AG20443 (cell line): ENCODE data around the gene KIF26B.
A peak's percentile ranks its signal among the peaks of the same experiment; 100 is the strongest.

Experiments used
- DNase-seq: peaks from one replicate; pipeline ENCODE4 v3.0.0; 2012; ENCODE audit warnings: low spot score, mixed read lengths

The KIF26B gene

DNA sequence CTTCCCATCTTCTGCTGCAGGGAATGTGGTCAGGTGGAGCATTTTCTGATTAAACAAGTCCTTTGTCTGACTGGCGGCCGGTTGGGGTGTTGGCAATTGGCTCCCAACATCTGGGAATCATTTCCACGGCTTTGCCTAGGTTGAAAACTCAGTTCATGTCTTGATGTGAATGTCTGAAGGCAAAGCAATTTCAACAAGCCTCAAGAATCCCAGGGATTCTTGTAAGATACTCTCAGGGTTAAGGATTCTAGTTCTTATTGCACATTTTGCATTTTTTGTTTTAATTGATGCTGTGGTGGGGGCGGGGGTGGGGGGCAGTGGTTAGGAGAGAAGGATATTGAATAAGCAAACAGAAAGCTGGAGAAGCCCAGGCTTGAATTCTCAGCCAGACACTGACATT is 273.9 kb downstream of the KIF26B start:
- no peak for DNase-seq

DNA sequence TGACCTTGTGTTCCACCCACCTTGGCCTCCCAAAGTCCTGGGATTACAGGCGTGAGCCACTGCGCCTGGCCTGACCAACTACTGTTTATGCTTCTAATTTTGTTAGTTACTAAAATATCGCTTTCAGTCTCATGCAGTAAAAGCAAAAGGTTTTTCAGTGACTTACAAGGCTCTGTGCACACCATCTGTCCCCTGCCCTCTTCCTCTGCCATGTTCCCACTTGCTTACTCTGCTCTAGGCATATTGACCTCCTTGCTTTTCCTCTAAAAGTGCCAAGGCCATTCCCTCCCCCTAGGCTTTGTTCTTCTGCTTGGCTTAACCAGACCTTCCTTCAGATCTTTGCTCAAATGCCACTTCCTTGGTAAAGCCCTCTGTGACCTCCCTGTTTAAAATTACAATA is 276.9 kb downstream of the KIF26B start:
- no peak for DNase-seq

DNA sequence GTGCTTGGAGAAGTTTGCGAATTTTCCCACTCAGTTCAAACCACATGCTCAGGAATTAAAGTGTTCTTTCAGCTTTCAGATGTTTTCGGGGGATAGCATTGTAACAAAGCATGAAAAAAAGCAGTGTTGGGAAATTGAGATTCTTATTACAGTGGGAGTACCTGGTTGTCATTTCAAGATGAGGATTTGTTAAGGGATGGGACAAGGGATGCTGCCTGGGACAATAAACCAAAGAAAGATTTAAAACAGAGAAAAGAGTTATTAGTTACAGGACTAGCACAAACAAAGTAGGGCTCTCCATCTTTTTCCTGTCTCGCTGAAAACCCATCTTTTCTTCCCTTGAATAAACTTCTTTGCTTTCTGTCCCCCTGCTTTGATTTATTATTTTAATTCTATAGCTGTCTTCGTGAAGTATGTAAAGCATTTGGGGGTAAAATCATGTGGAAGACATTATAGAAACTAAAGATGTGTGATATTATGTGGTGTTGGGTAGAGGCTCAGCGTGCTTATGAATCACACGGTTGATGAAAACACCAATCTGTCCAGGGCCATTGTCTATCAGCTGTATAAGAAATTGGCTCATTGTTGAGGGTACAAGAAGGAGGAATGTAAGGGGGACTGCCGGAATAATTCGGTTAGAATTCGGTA is 277.6 kb downstream of the KIF26B start:
- no peak for DNase-seq

DNA sequence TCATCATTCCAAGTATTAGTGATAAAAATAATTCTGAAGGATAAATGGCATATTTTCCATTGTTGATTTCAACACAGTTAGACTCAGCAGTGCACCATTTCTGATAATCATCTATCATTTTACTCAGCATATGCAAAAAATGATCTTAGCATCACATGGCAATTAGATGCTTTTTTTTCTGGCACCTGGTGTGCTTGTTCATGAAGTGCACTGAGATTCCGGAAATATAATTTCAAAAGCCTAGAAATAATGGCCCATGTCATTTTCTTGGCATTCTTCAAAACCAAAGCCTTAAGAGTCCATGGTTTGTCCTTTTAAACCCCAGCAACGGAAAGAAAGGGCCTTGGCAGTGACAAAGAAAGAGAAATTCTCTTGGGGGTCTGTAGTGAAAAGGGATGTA is 278.8 kb downstream of the KIF26B start:
- DNase-seq = no peak

DNA sequence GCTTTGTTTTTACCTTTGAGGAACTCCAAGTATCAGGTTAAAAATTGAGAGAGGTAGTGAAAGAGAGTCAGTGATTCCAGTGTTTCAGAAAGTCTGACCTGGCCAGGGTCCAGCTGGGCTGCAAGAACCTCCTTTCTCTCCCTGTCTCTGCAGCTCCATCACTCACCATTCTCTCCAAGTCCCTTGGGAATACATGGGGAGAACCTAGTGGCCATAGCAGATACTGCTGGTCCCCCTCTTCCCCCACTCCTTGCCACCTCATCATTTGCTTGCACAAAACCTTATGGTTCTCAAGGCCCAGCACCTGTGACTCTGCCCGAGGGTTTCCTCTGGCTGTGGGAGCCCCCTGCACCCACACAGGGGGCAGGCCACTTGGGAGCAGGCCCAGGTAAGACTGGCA is 279.5 kb downstream of the KIF26B start:
- no peak for DNase-seq

DNA sequence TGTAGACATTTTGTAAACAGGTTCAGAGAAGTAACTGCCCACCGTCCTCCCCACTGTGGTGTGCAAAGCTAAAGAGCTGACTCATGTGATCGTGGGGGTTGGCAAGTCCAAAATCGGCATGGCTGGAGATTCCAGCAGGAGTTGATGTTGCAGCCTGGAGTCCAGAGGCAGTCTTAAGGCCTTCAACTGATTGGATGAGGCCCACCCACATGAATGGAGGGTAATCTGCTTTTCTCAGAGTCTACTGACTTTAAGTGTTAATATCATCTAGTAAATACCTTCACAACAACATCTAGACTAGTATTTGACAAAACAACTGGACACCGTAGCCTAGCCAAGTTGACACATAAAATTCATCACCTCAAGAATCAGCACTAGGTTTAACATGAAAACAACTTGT is 281.6 kb downstream of the KIF26B start:
- no peak for DNase-seq

DNA sequence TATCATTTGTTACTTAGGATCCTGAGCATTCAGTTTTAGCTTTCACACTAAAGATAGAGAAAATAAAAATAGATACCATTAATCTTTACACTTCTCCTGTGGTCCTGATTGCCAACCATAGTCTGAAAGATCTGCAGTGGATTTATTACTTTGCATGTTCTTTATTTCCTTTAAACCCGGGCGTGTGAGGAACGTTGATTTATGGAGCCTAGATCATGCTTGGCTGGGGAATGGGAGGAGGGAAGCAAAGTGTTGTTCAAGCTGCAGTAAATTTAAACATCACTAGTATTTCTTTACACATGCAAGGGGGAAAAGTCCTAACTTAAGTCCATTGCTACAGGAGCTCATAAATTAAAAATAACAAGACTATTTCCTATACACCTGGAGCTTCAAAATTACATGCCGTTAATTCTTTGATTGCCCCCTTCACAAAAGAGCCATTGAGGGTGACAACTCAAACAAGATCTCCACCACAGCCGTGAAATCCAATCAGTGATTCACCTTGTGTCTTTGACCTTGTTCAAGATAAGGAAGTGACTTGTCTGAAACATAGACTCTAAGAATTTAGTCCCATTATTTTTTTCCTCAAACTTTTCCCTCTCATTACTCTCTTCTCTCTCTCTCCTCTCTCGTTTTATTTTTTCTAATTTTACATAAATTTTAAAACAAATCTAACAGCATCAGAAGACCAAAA is 282.7 kb downstream of the KIF26B start:
- DNase-seq = no peak

DNA sequence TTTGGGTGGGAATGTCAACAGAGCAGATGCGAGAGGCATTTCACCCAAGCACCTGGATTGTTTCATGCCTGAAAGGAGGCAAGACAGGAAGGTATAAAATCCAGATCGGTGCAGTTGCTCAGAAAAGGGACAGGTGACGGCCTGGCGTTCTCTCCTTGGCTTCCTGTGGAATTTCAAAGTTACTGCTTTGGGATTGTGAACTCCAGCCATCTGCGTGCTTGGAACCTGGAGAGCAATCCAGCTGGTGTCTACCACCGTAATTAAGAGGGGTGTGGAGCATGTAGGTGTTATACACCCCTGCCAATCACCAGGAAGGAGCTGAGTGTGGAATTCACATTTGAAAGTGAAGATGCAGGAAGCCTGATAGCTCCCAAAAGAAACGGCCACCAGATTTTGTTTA is 286.1 kb downstream of the KIF26B start:
- no peak for DNase-seq

DNA sequence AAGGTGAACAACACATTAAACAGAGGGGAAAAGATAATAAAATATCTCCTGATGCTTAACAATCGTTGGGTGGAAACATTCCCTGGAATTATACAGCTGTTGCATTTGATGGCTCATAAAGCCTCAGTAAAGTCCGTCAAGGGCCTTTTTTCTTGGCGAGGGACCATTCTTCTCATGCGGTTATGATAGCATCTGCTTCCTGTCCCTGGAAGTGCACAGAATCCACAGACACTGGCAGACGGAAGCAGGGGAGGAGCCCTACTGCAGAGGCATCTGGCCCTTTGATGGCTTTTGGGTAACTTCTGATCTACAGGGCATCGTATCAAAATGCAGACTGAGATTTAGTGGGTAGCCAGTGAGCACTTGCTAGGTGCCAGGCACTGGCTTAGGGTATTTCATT is 286.9 kb downstream of the KIF26B start:
- peak; percentile 67 for DNase-seq

DNA sequence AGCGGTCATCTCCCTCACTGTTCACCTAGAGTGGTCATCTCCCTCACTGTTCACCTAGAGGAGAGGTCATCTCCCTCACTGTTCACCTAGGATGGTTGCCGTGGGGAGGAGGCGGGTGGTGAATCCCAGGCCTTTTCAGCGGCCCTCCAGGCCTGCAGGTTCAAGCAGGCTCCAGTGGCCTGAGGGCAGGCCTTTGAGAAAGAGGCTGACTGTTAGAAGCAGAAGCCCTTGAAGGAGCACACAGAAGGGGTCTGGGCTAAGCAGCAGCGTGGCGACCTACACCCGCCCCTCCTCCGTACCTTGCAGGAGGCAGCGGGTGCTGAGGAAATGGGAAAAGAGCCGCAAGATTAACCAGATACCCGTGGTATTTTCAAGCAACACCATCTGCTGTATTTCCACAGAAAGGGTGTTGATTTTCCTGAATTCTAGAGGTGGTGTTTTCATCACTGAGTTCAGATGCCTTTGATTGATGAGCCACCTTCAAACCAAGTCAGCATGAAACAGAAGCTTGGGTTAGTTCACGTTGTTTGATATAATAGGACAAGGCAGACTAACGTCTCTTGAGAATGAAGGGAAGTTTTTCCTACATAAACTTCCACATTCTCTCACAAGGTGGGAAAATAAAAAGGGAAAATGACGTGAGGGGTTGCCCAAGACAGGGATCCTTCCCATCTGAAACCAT is 289.5 kb downstream of the KIF26B start:
- no peak for DNase-seq

DNA sequence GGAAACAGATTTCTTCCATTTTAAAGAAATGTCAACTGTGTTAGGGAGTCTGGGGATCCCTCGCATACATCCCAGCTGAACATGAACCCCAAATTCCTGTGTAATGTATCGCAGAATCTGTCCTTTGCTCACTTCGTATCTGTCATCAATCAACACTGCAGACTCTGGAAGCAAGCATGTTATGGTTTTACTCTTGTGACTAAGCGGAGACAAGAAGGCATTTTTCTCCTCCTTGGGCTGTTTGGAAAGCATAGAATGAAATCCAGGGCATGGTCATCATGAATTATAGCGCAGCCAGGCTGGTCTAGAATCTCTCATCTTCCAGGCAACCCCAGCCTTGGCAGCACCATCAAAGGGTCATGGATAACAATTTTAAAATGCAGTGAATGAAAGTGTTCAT is 290.2 kb downstream of the KIF26B start:
- no peak for DNase-seq

DNA sequence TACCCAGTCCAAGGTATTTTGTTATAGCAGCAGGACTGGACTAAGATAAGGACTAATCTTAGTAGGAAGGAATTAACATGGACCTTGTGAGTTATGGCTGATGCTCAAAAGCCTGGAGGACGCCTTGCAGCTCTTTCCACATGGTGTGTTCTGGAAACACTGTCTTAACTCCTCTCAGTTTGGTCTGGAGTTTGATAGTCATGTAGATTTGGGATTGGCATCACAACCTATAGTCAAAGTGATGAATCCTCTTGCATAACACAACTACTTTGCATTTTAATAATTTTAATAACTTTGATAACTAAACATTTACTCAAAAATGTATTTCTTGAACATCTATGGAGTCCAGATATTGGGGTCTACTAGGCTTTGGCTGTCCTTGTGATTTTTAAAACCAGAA is 293.7 kb downstream of the KIF26B start:
- no peak for DNase-seq

DNA sequence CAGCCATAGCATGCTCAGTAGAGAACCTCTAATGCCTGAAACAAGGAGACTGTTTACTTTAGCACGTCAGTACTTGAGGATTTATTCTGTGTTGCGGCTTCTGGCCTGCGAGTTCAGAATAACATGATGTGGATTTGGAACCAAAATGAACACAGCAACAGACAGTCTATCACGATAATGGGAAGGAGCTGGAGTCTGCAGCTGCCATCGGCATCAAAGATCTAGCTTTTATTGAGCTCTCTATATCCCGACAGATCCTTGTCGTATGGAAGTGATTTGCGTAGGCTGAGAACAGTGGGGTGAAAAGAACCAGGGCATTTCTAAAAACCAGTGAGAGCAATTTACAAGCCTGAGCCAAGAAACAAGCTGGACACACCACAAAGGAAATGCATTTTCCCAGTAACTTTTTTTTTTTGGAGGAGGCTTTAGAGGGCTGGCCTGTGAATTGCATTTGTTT is 294.2 kb downstream of the KIF26B start:
- peak; percentile 33 for DNase-seq

DNA sequence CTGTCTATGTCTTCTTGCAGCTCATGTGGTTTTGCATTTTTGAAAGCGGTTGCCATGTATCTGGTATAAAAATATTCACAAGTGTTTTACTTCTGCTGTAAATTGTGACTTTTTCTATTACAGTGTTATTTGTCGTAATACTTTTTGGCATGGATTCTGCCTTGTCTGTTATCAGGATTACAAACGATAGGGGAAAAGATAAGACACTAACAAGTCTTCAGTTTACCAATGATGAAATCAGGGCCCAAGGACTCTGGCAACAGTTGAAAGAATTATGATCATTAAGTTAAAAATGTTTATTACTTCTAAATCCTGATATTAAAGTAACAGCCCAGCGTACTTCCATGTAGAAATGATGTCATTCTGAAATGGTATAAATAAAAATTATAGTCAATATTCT is 298.8 kb downstream of the KIF26B start:
- DNase-seq = no peak

DNA sequence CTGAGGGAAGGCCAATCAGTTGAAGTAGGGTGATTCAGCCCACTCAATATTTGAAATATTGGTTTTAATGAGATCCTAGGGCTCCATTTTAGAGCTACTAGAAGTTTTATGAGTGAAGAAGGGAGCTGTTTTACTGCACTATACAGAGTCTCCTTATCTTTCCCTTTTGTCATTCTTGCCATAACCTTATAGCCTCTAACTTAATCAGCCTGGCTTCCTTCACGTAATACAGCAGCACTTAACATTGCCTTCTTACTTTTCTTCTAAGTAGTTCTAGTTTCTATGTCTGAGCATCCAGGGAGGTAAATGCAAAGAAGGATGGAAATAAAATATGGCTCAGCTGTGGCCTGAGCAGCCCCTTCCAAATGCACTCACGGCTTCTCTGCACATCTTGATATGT is 299.3 kb downstream of the KIF26B start:
- DNase-seq = no peak

DNA sequence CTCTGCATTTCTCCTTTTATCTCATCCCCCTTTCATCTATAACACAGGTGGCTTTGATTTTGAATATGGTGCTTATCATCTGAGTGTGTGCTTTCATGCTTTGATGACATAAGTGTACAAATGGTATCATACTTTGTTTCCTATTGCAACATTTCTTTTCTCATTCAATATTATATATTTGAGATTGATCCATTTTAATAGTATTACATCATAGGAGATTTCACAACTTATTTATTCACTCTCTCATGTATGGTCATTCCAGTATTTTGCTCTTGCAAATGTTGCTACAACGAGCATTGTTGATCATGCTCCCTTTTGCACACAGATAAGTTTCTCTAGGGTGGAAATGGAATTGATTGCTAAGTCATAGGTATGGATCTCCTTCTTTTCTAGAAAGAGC is 302.8 kb downstream of the KIF26B start:
- no peak for DNase-seq

DNA sequence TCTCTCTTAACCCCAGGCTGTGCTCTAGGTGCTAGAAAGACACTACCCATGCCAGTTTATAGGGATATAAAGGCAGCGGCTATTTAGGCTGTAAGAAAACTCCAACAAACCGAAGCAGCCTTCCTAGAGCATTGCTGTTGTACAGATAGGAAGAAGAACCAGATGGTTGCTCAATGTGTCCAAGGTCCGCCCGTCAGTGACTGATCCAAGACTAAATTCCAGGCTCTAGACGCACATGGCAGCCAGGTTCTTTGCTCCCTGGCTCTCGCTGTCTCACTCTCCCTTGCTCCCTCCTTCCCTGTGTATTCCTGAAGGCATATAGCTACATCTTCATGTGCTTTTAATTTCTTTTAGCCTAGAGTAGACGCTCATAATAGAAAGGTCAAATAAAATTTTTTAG is 303.4 kb downstream of the KIF26B start:
- DNase-seq = peak; percentile 79

DNA sequence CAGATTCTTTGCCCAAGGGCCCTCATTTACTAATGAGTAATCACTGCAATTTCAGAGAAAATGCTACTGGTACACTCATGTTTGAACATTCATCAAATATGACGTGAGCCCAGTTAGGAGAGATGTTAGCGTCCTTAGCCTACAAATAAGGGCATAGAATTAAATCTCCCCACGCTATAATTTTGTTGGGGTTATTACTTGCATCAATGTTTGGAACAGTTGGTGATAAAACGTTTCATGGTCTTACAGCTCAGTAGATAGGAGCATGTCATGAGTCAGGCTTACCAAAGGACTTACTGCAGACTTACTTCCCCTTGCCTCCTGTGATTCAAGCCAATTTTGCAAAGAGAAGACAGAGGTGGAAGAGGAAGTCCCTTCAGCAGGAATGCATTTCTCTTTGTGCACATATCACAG is 304.0 kb downstream of the KIF26B start:
- peak; percentile 37 for DNase-seq

DNA sequence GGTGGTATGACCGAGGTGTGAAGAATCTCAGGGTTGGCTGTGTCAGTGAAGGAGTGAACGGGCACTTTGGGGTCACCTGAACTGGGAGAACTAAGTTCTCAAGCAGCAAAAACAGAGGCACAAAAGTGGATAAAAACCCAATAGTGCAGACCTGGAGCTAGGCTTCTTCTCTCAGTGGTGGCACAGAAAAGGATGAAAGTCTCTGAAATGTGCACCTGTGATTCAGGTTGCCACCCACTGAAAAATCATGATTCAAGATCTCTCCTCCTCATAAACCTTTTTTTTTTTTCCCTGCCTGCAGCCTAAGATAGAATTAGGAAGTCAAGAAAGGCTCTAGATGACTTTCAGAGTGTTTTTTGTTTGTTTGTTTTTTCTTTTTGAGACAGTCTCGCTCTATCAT is 304.8 kb downstream of the KIF26B start:
- no peak for DNase-seq

DNA sequence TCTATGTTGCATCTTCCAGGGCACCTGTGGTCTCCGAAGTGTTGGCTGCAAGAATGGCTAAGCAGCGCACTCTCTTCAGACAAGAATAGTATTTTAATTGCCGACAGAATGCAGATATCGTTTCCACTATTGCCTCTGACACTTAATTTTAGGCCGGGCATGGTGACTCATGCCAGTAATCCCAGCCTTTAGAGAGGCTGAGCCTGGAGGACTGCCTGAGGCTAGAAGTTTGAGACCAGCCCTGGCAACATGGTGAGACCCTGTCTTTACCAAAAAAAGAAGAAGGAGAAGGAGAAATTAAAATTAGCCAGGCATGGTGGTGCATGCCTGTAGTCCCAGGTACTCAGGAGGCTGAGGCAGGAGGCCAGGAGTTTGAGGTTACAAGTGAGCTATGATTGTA is 306.9 kb downstream of the KIF26B start:
- no peak for DNase-seq

DNA sequence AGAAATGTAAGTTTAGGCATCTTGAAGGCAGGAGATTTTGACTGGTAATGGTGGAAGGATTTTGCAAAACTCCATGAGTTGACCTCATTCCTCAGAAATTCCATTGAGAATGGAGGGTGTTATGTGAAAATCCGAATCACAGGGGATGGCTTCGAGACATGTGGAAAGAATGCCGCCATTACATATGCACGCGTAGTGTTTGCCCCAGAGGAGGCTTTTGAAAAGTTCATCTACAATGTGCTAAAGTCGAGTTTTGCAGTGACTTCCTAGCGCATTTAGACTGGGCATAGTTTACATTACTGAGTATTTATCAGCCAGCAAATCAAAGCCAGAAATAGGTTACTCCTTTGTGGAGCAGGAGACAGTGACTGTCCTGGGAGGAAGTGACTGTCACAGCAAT is 307.4 kb downstream of the KIF26B start:
- no peak for DNase-seq

DNA sequence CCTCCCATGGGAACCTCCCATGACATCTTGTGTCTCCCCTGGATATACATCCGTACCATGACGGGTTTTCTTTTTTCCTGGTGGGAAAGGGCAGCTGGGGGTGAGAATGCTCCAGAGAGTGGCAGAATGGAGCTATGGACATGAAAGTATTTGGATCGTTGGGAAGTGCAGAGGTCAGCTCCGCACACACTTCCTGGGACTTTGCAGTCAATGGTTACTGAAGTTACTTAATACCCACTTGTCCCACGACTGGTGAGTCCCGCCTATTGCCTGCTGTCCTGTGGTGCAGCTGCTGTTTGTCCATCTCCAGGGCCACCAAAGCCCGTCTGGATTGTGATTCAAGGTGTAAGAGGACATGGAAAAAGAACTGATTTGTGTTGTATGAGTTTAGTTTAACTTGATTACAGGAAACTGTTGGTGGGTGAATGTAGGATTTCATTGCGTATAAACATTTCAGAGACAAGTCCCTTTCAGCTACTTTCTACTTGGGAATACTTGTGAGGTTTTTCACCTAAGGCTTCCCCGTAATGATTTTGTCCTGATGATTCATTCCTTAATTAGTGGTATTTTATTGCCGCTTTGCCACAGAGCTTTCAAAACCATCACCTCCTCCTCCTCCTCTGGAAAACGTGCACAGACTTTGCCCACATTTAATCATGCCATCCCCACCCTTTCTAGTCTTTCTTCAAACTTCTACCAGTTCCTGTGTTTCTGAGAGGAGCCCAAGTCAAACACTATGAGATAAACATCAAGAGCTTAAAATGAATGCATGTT is 308.8 kb downstream of the KIF26B start:
- no peak for DNase-seq

DNA sequence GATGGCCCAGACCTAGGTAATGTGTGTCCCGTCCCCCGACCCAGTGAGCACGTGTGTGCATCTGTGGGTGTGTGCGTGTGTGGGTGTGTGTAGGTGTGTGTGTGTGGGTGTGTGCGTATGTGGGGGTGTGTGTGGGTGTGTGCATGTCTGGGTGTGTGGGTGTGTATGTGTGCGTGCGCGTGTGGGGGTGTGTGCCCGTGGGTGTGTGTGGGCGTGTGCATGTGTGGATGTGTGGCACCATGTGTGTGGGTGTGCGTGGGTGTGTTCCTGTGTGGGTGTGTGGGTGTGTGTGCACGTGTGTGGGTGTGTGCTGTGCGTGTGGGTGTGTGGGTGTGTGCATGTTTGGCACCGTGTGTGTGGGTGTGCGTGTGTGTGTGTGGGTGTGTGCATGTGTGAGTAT is 309.5 kb downstream of the KIF26B start:
- no peak for DNase-seq
